GM12891 (cell line): ENCODE measurements around the gene HEXD.

ENCODE experiments used
- PAX5 ChIP-seq: IDR thresholded peaks from 2 replicates; pipeline ENCODE4 v1.6.1; 2011; ENCODE audit warnings: low read length, moderate library complexity, mild to moderate bottlenecking; ENCODE audit not compliant: insufficient read depth, severe bottlenecking
- POLR2A ChIP-seq: IDR thresholded peaks from 2 replicates; pipeline ENCODE4 v1.6.1; 2011; ENCODE audit warnings: low read depth, low read length, control low read depth
- POLR2AphosphoS5 ChIP-seq: IDR thresholded peaks from 2 replicates; pipeline ENCODE4 v1.6.1; 2011; ENCODE audit warnings: low read depth, low read length, control low read depth
- POU2F2 ChIP-seq: IDR thresholded peaks from 2 replicates; pipeline ENCODE4 v1.6.1; 2011; ENCODE audit warnings: low read depth, mild to moderate bottlenecking, control low read depth, low read length, moderate library complexity
- SPI1 ChIP-seq: IDR thresholded peaks from 2 replicates; pipeline ENCODE4 v1.6.1; 2011; ENCODE audit warnings: low read depth, low read length, control low read depth
- TAF1 ChIP-seq: IDR thresholded peaks from 2 replicates; pipeline ENCODE4 v1.6.1; 2011; ENCODE audit warnings: low read depth, low read length, control low read depth

- TF ChIP-seq POLR2AphosphoS5 (no peak), SPI1 (no peak), POLR2A (no peak), TAF1 (no peak), POU2F2 (no peak), PAX5 (no peak)
Measured at GRCh38 chr17:82416771-82417170, 1.4 kb upstream of the HEXD start.
